Nephron (organoid): ENCODE data around the gene FLACC1.
"Not testable (repeated sequence)": the region's sequence is repeated elsewhere in the genome, so short reads cannot be mapped to it uniquely, and the experiment has no call there.

Experiments
- H3K27ac Mint-ChIP-seq, 3 experiments: 2 replicates each; pipeline ENCODE4 v1.8.0; 2020; ENCODE audit warnings: mixed read lengths in 3 of 3, mild to moderate bottlenecking in 2 of 3, moderate library complexity in 1 of 3
- H3K27me3 Mint-ChIP-seq: 2 replicates; pipeline ENCODE4 v1.8.0; 2021; ENCODE audit warnings: low read depth, mild to moderate bottlenecking, moderate library complexity, mixed read lengths
- H3K36me3 Mint-ChIP-seq: 2 replicates; pipeline ENCODE4 v1.8.0; 2020; ENCODE audit warnings: low read depth, mixed read lengths
- H3K4me1 Mint-ChIP-seq: 2 replicates; pipeline ENCODE4 v1.8.0; 2020; ENCODE audit warnings: mixed read lengths
- H3K4me3 Mint-ChIP-seq, 3 experiments: 2 replicates each; pipeline ENCODE4 v1.8.0; 2020; ENCODE audit warnings: mild to moderate bottlenecking in 3 of 3, mixed read lengths in 3 of 3, moderate library complexity in 2 of 3
- H3K9me3 Mint-ChIP-seq: 2 replicates; pipeline ENCODE4 v1.8.0; 2020; ENCODE audit warnings: mixed read lengths
- CTCF ChIP-seq, 3 experiments: fragments of 200-600 bp; sonication (generic); IDR thresholded peaks; one replicate each; pipeline ENCODE4 v1.5.0; 2021; ENCODE audit warnings: antibody characterized with exemption in 3 of 3; ENCODE audit not compliant: unreplicated experiment in 3 of 3

The FLACC1 gene

DNA sequence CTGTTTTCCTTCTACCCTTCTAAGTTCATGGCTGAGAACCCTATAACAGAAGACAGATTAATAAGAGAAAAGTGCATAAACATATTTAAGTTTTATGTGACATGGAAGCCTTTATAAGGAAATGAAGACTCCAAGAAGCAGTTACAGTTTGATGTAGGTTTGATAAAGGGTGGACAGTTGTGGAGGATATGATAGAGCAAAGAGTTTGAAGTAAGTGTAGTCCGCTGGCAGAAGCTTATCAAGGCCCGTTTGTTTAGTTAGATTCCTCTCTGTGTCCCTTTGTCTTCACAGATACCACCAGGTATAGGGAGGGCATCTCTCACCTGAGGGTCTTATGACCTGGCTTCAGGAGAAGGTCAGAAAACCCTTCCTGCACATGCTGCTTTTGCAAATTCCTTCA, 107.3 kb downstream of the FLACC1 start:
- H3K4me1 Mint-ChIP-seq: no peaks in the 10 kb centered on the region
- no peak overlapping the region for H3K27ac Mint-ChIP-seq

GRCh38 chr2:201248288-201248844, 108.8 kb downstream of the FLACC1 start:
- Mint-ChIP-seq H3K4me3 (no peak overlapping the region), H3K27me3 (no peaks in the 10 kb centered on the region), H3K27ac (no peak overlapping the region), H3K9me3 (no peaks in the 10 kb centered on the region), H3K4me1 (no peaks in the 10 kb centered on the region), H3K36me3 (no peaks in the 10 kb centered on the region)
- TF ChIP-seq CTCF (IDR thresholded peaks at IDR 0.05; ENCODE audit: unreplicated experiment in 3 of 3): no peak

More for the DNA sequence above, 107.3 kb downstream of the FLACC1 start:
- Mint-ChIP-seq H3K36me3 (no peaks in the 10 kb centered on the region), H3K27me3 (no peaks in the 10 kb centered on the region), H3K4me3 (no peak overlapping the region), H3K9me3 (no peaks in the 10 kb centered on the region)
- TF ChIP-seq CTCF (IDR thresholded peaks at IDR 0.05; ENCODE audit: unreplicated experiment in 3 of 3): no peak

- no peaks in the 10 kb centered on the region for H3K9me3 Mint-ChIP-seq
- H3K4me3 Mint-ChIP-seq: no peak overlapping the region
- no peaks in the 10 kb centered on the region for H3K27me3 Mint-ChIP-seq
- no peaks in the 10 kb centered on the region for H3K4me1 Mint-ChIP-seq
- no peak overlapping the region for H3K27ac Mint-ChIP-seq
- H3K36me3 Mint-ChIP-seq: no peaks in the 10 kb centered on the region
- TF ChIP-seq CTCF (IDR thresholded peaks at IDR 0.05; ENCODE audit: unreplicated experiment in 3 of 3): no peak
Measured at GRCh38 chr2:201246280-201246679, 110.9 kb downstream of the FLACC1 start.

DNA sequence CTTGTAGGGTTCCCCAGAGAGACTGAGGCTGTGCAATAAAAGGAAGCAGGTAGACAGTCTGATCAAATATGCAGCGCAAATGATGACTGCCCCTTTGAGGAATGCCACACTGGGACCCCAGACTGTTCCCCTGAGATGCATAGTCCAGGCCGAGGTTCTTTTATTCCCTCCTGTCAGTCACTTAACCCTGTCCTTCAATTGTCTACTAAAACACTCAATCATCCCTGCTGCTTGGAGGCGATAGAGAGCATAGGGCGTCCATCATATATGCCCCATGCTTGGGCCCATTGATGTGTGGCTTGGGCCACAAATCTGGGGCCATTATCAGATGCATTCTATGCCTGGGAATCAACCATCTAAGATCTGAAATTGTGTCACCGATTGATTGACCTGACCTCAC, 112.3 kb downstream of the FLACC1 start:
- no peaks in the 10 kb centered on the region for H3K4me1 Mint-ChIP-seq
- no peak for TF ChIP-seq CTCF (IDR thresholded peaks at IDR 0.05; ENCODE audit: unreplicated experiment in 3 of 3)

GRCh38 chr2:201242571-201243277, 114.4 kb downstream of the FLACC1 start:
- Mint-ChIP-seq H3K27me3 (no peaks in the 10 kb centered on the region), H3K36me3 (no peaks in the 10 kb centered on the region), H3K4me1 (no peaks in the 10 kb centered on the region), H3K27ac (no peak overlapping the region), H3K4me3 (no peak overlapping the region), H3K9me3 (peaks cover 7% of the 10 kb centered on the region)
- TF ChIP-seq CTCF (IDR thresholded peaks at IDR 0.05; ENCODE audit: unreplicated experiment in 3 of 3): no peak

More for the DNA sequence above, 112.3 kb downstream of the FLACC1 start:
- Mint-ChIP-seq H3K27me3 (no peaks in the 10 kb centered on the region), H3K36me3 (no peaks in the 10 kb centered on the region), H3K4me3 (no peak overlapping the region), H3K27ac (no peak overlapping the region), H3K9me3 (peaks cover 5% of the 10 kb centered on the region)

DNA sequence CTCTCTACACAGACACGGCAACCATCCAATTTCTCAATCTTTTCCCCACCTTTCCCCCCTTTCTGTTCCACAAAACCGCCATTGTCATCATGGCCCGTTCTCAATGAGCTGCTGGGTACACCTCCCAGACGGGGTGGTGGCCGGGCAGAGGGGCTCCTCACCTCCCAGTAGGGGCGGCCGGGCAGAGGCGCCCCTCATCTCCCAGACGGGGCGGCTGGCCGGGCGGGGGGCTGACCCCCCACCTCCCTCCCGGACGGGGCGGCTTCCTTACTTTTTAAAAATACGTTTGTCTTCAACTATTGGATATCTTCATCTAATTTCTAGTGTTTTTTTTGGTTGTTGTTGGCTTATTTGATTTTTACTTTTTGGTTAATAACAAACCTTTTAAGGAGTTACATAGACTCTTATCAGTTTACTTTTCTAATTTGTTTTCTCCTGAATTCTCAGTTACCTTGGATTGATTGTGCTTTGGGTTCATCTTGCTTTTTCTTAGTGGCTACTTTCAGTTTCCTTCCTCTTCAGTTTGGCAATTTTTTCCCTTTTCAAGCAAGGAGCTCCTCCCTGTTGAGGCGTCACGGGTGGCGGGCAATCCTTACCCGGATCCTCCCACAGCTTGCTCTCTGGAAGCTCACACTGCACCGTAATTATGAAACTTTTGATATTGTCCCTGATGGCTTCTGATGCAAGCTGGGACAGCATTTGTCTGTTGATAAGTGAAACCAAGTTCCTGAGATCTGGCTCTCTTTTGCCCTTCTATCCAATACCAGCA, 117.8 kb downstream of the FLACC1 start:
- not testable (repeated sequence) for H3K27ac Mint-ChIP-seq, H3K36me3 Mint-ChIP-seq, H3K4me3 Mint-ChIP-seq, H3K27me3 Mint-ChIP-seq, H3K4me1 Mint-ChIP-seq, H3K9me3 Mint-ChIP-seq
